MM.1S (cell line): ENCODE measurements around the gene FAM186B.
A peak's percentile ranks its signal among the peaks of the same experiment; 100 is the strongest.

ENCODE experiments used
- DNase-seq: peaks from one replicate; pipeline ENCODE4 v3.0.0-alpha.2; 2015
- H2AFZ ChIP-seq: fragments of 300-600 bp; sonication (generic); 2 replicates; pipeline ENCODE4 v1.6.0; 2016; ENCODE audit warnings: antibody characterized with exemption, low read length
- H3F3A ChIP-seq: fragments of 300-600 bp; sonication (generic); 2 replicates; pipeline ENCODE4 v1.6.1; 2016; ENCODE audit warnings: mild to moderate bottlenecking, antibody characterized with exemption, low read length, moderate library complexity, mixed read lengths; ENCODE audit not compliant: insufficient read depth
- H3K27ac ChIP-seq: fragments of 300-600 bp; sonication (generic); 2 replicates; pipeline ENCODE4 v1.5.1; 2016; ENCODE audit warnings: mild to moderate bottlenecking, low read length
- H3K27me3 ChIP-seq: fragments of 300-600 bp; sonication (generic); replicated peaks from 2 replicates; pipeline ENCODE4 v1.6.0; 2016; ENCODE audit warnings: low read length; ENCODE audit not compliant: insufficient read depth
- H3K36me3 ChIP-seq: fragments of 300-600 bp; sonication (generic); replicated peaks from 2 replicates; pipeline ENCODE4 v1.6.1; 2016; ENCODE audit warnings: mild to moderate bottlenecking, low read length, mixed read lengths; ENCODE audit not compliant: insufficient read depth
- H3K4me1 ChIP-seq: fragments of 300-600 bp; sonication (generic); 2 replicates; pipeline ENCODE4 v1.6.1; 2016; ENCODE audit warnings: low read length, mixed read lengths
- H3K4me2 ChIP-seq: fragments of 300-600 bp; sonication (generic); 2 replicates; pipeline ENCODE4 v1.6.0; 2016; ENCODE audit warnings: low read depth, low read length
- H3K4me3 ChIP-seq: fragments of 300-600 bp; sonication (generic); 2 replicates; pipeline ENCODE4 v1.5.1; 2016; ENCODE audit warnings: low read length, mixed read lengths
- H3K79me2 ChIP-seq: fragments of 300-600 bp; sonication (generic); 2 replicates; pipeline ENCODE4 v1.6.1; 2016; ENCODE audit warnings: mixed run types, low read length, mixed read lengths
- H3K9ac ChIP-seq: fragments of 300-600 bp; sonication (generic); 2 replicates; pipeline ENCODE4 v1.6.1; 2016; ENCODE audit warnings: low read length, mixed read lengths
- H3K9me2 ChIP-seq: fragments of 300-600 bp; sonication (generic); replicated peaks from 2 replicates; pipeline ENCODE4 v1.6.1; 2016; ENCODE audit warnings: mild to moderate bottlenecking, low read length, mixed read lengths; ENCODE audit not compliant: insufficient read depth
- H3K9me3 ChIP-seq: fragments of 300-600 bp; sonication (generic); replicated peaks from 2 replicates; pipeline ENCODE4 v1.6.1; 2016; ENCODE audit warnings: mild to moderate bottlenecking, low read length, mixed read lengths; ENCODE audit not compliant: insufficient read depth
- H4K20me1 ChIP-seq: fragments of 300-600 bp; sonication (generic); 2 replicates; pipeline ENCODE4 v1.6.1; 2016; ENCODE audit warnings: mild to moderate bottlenecking, low read length, moderate library complexity, mixed read lengths; ENCODE audit not compliant: insufficient read depth
- EZH2 ChIP-seq: fragments of 300-600 bp; sonication (generic); optimal IDR thresholded peaks from 2 replicates; pipeline ENCODE3; 2017; ENCODE audit warnings: low read depth, mild to moderate bottlenecking, antibody characterized with exemption, low read length, mixed read lengths
- EZH2phosphoT487 ChIP-seq: fragments of 300-600 bp; sonication (generic); IDR thresholded peaks from 2 replicates; pipeline ENCODE4 v1.6.1; 2018; ENCODE audit warnings: antibody characterized with exemption, low read length
- TF ChIP-seq, protein P1 (sequence below): fragments of 300-600 bp; sonication (generic); IDR thresholded peaks from 2 replicates; pipeline ENCODE4 v1.5.1; 2016; ENCODE audit warnings: antibody characterized with exemption, low read length, mixed read lengths

The FAM186B gene

DNA sequence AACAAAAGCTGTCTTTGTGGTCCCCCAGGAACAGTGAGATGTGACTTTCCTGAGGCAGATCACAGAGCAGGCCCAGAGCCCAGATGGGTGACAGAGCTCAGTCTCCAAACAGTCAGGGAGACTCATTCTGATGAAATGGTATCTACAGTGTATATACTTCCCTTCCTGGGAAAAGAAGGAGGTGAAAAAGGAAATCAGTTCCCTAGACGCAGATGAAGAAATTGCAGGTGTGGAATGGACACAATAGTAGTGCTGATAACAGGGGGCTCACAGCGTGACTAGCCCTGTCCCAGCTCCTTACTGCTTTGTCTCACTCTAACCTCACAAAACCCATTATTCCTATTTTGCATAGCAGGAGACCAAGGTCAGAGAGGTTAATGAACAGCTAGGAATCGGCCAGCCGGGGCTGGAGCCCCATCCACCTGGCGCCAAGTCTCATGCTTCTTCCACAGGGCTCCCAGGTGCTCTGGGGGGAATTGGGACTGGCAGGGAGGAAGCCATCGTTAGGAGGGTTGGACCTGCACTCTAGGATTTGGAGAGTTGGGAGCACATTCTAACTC lies 54.7 kb downstream of the FAM186B start:
- H3K36me3 ChIP-seq: no peaks in the 10 kb centered on the region
- peaks cover 54% of the 10 kb centered on the region for H3K27me3 ChIP-seq
- DNase-seq: no peak
- H3K4me2 ChIP-seq: no peak overlapping the region
- H3K4me3 ChIP-seq: no peak overlapping the region
- no peaks in the 10 kb centered on the region for H3F3A ChIP-seq
- H3K9ac ChIP-seq: no peak overlapping the region
- no peaks in the 10 kb centered on the region for H3K79me2 ChIP-seq
- no peaks in the 10 kb centered on the region for H3K9me3 ChIP-seq
- no peaks in the 10 kb centered on the region for H4K20me1 ChIP-seq
- H3K4me1 ChIP-seq: no peaks in the 10 kb centered on the region
- no peak overlapping the region for H3K27ac ChIP-seq
- no peaks in the 10 kb centered on the region for H3K9me2 ChIP-seq
- no peak overlapping the region for H2AFZ ChIP-seq
- TF ChIP-seq, protein P1, sequence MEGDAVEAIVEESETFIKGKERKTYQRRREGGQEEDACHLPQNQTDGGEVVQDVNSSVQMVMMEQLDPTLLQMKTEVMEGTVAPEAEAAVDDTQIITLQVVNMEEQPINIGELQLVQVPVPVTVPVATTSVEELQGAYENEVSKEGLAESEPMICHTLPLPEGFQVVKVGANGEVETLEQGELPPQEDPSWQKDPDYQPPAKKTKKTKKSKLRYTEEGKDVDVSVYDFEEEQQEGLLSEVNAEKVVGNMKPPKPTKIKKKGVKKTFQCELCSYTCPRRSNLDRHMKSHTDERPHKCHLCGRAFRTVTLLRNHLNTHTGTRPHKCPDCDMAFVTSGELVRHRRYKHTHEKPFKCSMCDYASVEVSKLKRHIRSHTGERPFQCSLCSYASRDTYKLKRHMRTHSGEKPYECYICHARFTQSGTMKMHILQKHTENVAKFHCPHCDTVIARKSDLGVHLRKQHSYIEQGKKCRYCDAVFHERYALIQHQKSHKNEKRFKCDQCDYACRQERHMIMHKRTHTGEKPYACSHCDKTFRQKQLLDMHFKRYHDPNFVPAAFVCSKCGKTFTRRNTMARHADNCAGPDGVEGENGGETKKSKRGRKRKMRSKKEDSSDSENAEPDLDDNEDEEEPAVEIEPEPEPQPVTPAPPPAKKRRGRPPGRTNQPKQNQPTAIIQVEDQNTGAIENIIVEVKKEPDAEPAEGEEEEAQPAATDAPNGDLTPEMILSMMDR: no peak
- no peak for TF ChIP-seq EZH2phosphoT487
- no peak for TF ChIP-seq EZH2

DNA sequence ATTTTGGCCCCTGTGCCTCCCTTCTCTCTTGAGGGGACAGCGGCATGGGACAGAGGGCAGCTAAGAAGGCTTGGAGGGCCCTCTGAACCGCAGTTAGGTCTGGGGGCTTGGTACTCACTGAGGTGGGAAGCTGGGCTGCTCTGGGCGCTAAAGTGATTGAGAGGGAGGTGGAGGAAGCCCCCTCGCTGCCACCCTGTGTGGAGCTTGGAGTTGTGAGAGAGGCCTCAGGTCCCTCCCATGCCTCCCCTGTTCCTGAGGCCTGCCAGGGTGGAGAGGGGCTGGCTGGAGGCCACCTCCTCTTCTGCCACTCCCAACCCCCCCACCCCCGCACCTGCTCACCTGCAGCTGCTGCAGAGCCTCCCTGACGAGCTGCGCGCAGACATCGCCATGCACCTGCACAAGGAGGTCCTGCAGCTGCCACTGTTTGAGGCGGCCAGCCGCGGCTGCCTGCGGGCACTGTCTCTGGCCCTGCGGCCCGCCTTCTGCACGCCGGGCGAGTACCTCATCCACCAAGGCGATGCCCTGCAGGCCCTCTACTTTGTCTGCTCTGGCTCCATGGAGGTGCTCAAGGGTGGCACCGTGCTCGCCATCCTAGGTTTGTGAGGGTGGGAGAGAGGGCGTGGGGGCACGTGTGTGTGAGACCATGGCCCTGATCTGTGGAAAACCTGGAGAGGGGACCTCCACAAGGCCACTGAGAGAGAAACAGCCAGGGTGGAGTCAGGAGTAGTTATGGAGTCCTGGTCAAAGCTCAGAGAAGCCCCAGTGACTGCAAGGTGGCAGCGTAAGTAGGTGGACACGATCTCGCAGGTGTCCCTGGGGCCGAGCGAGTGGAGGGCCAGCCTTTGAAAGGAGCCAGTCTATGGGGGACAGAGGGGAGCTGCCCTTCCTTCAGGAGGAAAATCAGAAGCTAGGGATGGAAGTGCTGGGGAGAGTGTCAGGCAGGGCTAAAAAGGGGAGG lies 55.4 kb downstream of the FAM186B start:
- H2AFZ ChIP-seq: 0 out of 2 replicates have a peak overlapping the region, but pooled peaks have one; percentile 67
- no peak overlapping the region for H3K4me2 ChIP-seq
- H3K9me2 ChIP-seq: no peaks in the 10 kb centered on the region
- no peaks in the 10 kb centered on the region for H3K36me3 ChIP-seq
- DNase-seq: no peak
- no peaks in the 10 kb centered on the region for H3F3A ChIP-seq
- H4K20me1 ChIP-seq: no peaks in the 10 kb centered on the region
- no peak overlapping the region for H3K4me3 ChIP-seq
- H3K27ac ChIP-seq: no peak overlapping the region
- H3K27me3 ChIP-seq: peaks cover 54% of the 10 kb centered on the region
- no peak overlapping the region for H3K9ac ChIP-seq
- no peaks in the 10 kb centered on the region for H3K9me3 ChIP-seq
- H3K79me2 ChIP-seq: no peaks in the 10 kb centered on the region
- no peak for TF ChIP-seq EZH2
- no peak for TF ChIP-seq EZH2phosphoT487
- no peaks in the 10 kb centered on the region for H3K4me1 ChIP-seq

DNA sequence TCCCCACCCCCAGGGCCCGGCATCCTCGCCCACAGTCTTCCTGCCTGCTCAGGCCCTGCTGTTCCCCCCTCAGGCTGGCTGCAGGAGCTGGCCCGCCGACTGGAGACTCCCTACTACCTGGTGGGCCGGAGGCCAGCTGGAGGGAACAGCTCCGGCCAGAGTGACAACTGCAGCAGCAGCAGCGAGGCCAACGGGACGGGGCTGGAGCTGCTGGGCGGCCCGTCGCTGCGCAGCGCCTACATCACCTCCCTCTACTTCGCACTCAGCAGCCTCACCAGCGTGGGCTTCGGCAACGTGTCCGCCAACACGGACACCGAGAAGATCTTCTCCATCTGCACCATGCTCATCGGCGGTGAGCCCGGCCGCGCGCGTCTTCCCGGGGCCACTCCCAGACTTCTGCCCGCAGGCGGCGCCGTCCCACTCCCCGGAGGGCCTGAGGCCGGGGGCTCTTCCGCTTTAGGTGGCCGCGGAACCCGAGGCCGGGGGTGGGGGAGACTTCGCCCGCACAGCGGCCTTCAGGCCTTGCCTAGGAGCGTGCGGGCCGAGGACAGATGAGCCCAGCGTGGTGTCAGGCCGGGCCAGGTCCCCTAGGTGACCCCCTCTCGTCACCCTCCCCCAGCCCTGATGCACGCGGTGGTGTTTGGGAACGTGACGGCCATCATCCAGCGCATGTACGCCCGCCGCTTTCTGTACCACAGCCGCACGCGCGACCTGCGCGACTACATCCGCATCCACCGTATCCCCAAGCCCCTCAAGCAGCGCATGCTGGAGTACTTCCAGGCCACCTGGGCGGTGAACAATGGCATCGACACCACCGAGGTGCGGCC lies 56.4 kb downstream of the FAM186B start:
- Histone ChIP-seq H3K4me3 (peak overlapping the region; percentile 22; the same call in 1 of the 2 replicates), H3K9me3 (no peaks in the 10 kb centered on the region), H3K9me2 (no peaks in the 10 kb centered on the region), H4K20me1 (no peaks in the 10 kb centered on the region), H2AFZ (peak overlapping the region; percentile 67), H3F3A (no peaks in the 10 kb centered on the region), H3K79me2 (no peaks in the 10 kb centered on the region), H3K36me3 (no peaks in the 10 kb centered on the region), H3K27me3 (peaks cover 54% of the 10 kb centered on the region), H3K4me1 (no peaks in the 10 kb centered on the region), H3K9ac (no peak overlapping the region), H3K4me2 (peak overlapping the region; percentile 50), H3K27ac (no peak overlapping the region)
- TF ChIP-seq EZH2phosphoT487 (no peak), EZH2 (no peak)
- TF ChIP-seq, protein P1: peak; percentile 21
- no peak for DNase-seq
